ENCODE measurements around the gene UBE2E3. TPM values are rescaled to one million over a fixed set of nuclear protein-coding genes. Genes with fewer than 3 reads are reported as not detected.
A peak's percentile ranks its signal among the peaks of the same experiment; 100 is the strongest.

Gene UBE2E3
- total RNA-seq, 4 donors from 2014 or later = 84.0 to 120 (median 86.4) TPM

GRCh38 chr2:181073896-181074295 lies 93.5 kb downstream of the UBE2E3 start:
- no peak overlapping the region for H3K27ac ChIP-seq
- no peak for ATAC-seq
- H3K9me3 ChIP-seq = no peaks in the 10 kb centered on the region
- no peaks in the 10 kb centered on the region for H3K36me3 ChIP-seq
- intact Hi-C loops (cut with DNase I; ENCODE audit: low total_unique reads) (loop anchor here (10.0 kb wide), 2 partner anchors 391 to 641 kb away; no protein-coding TSS in a partner anchor), in situ Hi-C loops (cut with MboI; ENCODE audit: low sequenced_read_pairs in 4 of 4) (loop anchor here in 2 of 4 donors (25.0 kb wide), 2 partner anchors 937 to 962 kb away; no protein-coding TSS in a partner anchor)
- DNase-seq = no peak
- H3K4me3 ChIP-seq = no peak overlapping the region
- no peaks in the 10 kb centered on the region for H3K27me3 ChIP-seq
- TF ChIP-seq POLR2A (IDR thresholded peaks at IDR 0.05) = no peak
- TF ChIP-seq, protein P1, sequence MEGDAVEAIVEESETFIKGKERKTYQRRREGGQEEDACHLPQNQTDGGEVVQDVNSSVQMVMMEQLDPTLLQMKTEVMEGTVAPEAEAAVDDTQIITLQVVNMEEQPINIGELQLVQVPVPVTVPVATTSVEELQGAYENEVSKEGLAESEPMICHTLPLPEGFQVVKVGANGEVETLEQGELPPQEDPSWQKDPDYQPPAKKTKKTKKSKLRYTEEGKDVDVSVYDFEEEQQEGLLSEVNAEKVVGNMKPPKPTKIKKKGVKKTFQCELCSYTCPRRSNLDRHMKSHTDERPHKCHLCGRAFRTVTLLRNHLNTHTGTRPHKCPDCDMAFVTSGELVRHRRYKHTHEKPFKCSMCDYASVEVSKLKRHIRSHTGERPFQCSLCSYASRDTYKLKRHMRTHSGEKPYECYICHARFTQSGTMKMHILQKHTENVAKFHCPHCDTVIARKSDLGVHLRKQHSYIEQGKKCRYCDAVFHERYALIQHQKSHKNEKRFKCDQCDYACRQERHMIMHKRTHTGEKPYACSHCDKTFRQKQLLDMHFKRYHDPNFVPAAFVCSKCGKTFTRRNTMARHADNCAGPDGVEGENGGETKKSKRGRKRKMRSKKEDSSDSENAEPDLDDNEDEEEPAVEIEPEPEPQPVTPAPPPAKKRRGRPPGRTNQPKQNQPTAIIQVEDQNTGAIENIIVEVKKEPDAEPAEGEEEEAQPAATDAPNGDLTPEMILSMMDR (IDR thresholded peaks at IDR 0.05 in 4 of 5, conservative IDR thresholded peaks at IDR 0.05 in 1 of 5) = no peak
- H3K4me1 ChIP-seq = peaks cover 9 to 20% of the 10 kb centered on the region in 2 donors

GRCh38 chr2:181074457-181074856 lies 94.1 kb downstream of the UBE2E3 start:
- Histone ChIP-seq H3K27me3 (no peaks in the 10 kb centered on the region), H3K36me3 (no peaks in the 10 kb centered on the region), H3K9me3 (no peaks in the 10 kb centered on the region), H3K4me1 (peaks cover 9 to 18% of the 10 kb centered on the region in 2 donors), H3K4me3 (no peak overlapping the region), H3K27ac (no peak overlapping the region)
- intact Hi-C loops (cut with DNase I; ENCODE audit: low total_unique reads) (loop anchor here (10.0 kb wide), 2 partner anchors 390 to 640 kb away; no protein-coding TSS in a partner anchor), in situ Hi-C loops (cut with MboI; ENCODE audit: low sequenced_read_pairs in 4 of 4) (loop anchor here in 2 of 4 donors (25.0 kb wide), 2 partner anchors 937 to 962 kb away; no protein-coding TSS in a partner anchor)
- no peak for ATAC-seq
- DNase-seq = no peak
- TF ChIP-seq, protein P1 (IDR thresholded peaks at IDR 0.05 in 4 of 5, conservative IDR thresholded peaks at IDR 0.05 in 1 of 5) = no peak
- no peak for TF ChIP-seq POLR2A (IDR thresholded peaks at IDR 0.05)

- H3K27ac ChIP-seq = no peak overlapping the region
- peaks cover 4 to 11% of the 10 kb centered on the region in 2 donors for H3K4me1 ChIP-seq
- H3K9me3 ChIP-seq = no peaks in the 10 kb centered on the region
- DNase-seq = no peak
- intact Hi-C loops (cut with DNase I; ENCODE audit: low total_unique reads) = loop anchor here (10.0 kb wide), 2 partner anchors 388 to 638 kb away; no protein-coding TSS in a partner anchor
- no peaks in the 10 kb centered on the region for H3K27me3 ChIP-seq
- ATAC-seq = no peak
- no peaks in the 10 kb centered on the region for H3K36me3 ChIP-seq
- in situ Hi-C loops (cut with MboI; ENCODE audit: low sequenced_read_pairs in 4 of 4) = loop anchor here in 1 of 4 donors (25.0 kb wide), 1 partner anchor 636 kb away; no protein-coding TSS in a partner anchor
- no peak overlapping the region for H3K4me3 ChIP-seq
- TF ChIP-seq POLR2A (IDR thresholded peaks at IDR 0.05) = no peak
- TF ChIP-seq, protein P1 (IDR thresholded peaks at IDR 0.05 in 4 of 5, conservative IDR thresholded peaks at IDR 0.05 in 1 of 5) = no peak
Measured at GRCh38 chr2:181076658-181077057, 96.3 kb downstream of the UBE2E3 start.

GRCh38 chr2:181077128-181077709 lies 96.8 kb downstream of the UBE2E3 start:
- intact Hi-C loops (cut with DNase I; ENCODE audit: low total_unique reads) = loop anchor here (10.0 kb wide), 2 partner anchors 388 to 638 kb away; no protein-coding TSS in a partner anchor
- in situ Hi-C loops (cut with MboI; ENCODE audit: low sequenced_read_pairs in 4 of 4) = loop anchor here in 1 of 4 donors (25.0 kb wide), 1 partner anchor 635 kb away; no protein-coding TSS in a partner anchor

More at GRCh38 chr2:181077128-181077709, 96.8 kb downstream of the UBE2E3 start:
- ATAC-seq (peak in 1 of 2 donors; percentile 49), DNase-seq (no peak)
- TF ChIP-seq, protein P1 (IDR thresholded peaks at IDR 0.05 in 4 of 5, conservative IDR thresholded peaks at IDR 0.05 in 1 of 5) = peak in 4 of 5 experiments; percentile 28 to 60 (median 46)
- TF ChIP-seq POLR2A (IDR thresholded peaks at IDR 0.05) = no peak
- H3K27me3 ChIP-seq = no peaks in the 10 kb centered on the region
- H3K36me3 ChIP-seq = no peaks in the 10 kb centered on the region
- peaks cover 4 to 11% of the 10 kb centered on the region in 2 donors for H3K4me1 ChIP-seq
- no peak overlapping the region for H3K4me3 ChIP-seq
- H3K9me3 ChIP-seq = no peaks in the 10 kb centered on the region
- no peak overlapping the region for H3K27ac ChIP-seq

Measured in gastrocnemius medialis (tissue), 4 donors.